H1 (cell line): ENCODE data around the gene TCAIM. TPM values are rescaled to one million over a fixed set of nuclear protein-coding genes. Genes with fewer than 3 reads are reported as not detected.

Experiments
- CTCF ChIA-PET: fragments of 300-600 bp; sonication (Branson Sonifier 250); formaldehyde crosslinking; loops from one replicate; lab custom pipeline; 2021; ENCODE audit not compliant: partially characterized antibody; lab: Charles Lee
- POLR2A ChIA-PET: fragments of 300-600 bp; sonication (Branson Sonifier 250); formaldehyde crosslinking; loops from one replicate; lab custom pipeline; 2021; ENCODE audit warnings: inconsistent platforms; ENCODE audit not compliant: partially characterized antibody; lab: Charles Lee
- DNase-seq, 2 experiments: peaks; one replicate each; pipeline versions ENCODE4 v3.0.0 to v3.0.0-alpha.2; 2010 to 2022; ENCODE audit warnings: low spot score in 2 of 2, low read depth in 1 of 2, mixed read lengths in 1 of 2
- FAIRE-seq: peaks from 2 replicates; lab custom pipeline; 2011; peaks lifted over from hg19 to GRCh38; lab: Jason Lieb, UNC
- H2AFZ ChIP-seq: 2 replicates; pipeline ENCODE4 v1.8.1; 2012; ENCODE audit warnings: low read length, inconsistent platforms
- H2AK5ac ChIP-seq: 2 replicates; pipeline ENCODE4 v1.6.1; 2013; ENCODE audit warnings: low read depth, low read length
- H2BK120ac ChIP-seq: replicated peaks from 2 replicates; pipeline ENCODE3; 2013; ENCODE audit warnings: low read depth, low read length, inconsistent platforms
- H2BK12ac ChIP-seq: 2 replicates; pipeline ENCODE4 v1.6.1; 2013; ENCODE audit warnings: low read depth, low read length
- H2BK15ac ChIP-seq: 2 replicates; pipeline ENCODE4 v1.6.1; 2013; ENCODE audit warnings: low read length
- H2BK20ac ChIP-seq: 2 replicates; pipeline ENCODE4 v1.6.1; 2013; ENCODE audit warnings: low read length
- H2BK5ac ChIP-seq: 2 replicates; pipeline ENCODE4 v1.6.1; 2013; ENCODE audit warnings: low read depth, low read length
- H3K14ac ChIP-seq: 2 replicates; pipeline ENCODE4 v1.6.1; 2013; ENCODE audit warnings: inconsistent platforms; ENCODE audit not compliant: insufficient read length
- H3K18ac ChIP-seq: 2 replicates; pipeline ENCODE4 v1.6.1; 2013; ENCODE audit warnings: low read length; ENCODE audit errors: extremely low read depth
- H3K23ac ChIP-seq: 2 replicates; pipeline ENCODE4 v1.6.1; 2013; ENCODE audit warnings: inconsistent platforms; ENCODE audit not compliant: insufficient read length
- H3K23me2 ChIP-seq: 2 replicates; pipeline ENCODE4 v1.6.1; 2013; ENCODE audit warnings: low read depth, low read length
- H3K27ac ChIP-seq: 2 replicates; pipeline ENCODE4 v1.6.1; 2011; ENCODE audit warnings: low read depth, low read length, inconsistent platforms
- H3K27me3 ChIP-seq, 4 experiments: replicated peaks in 1 of 4; 1 replicate in 1 of 4; 2 replicates in 3 of 4; pipeline versions ENCODE4 v1.6.1 to v1.8.1; 2011 to 2013; ENCODE audit warnings: low read length in 3 of 4, mild to moderate bottlenecking in 3 of 4, inconsistent platforms in 2 of 4, mixed read lengths in 2 of 4, moderate library complexity in 1 of 4; ENCODE audit not compliant: control insufficient read depth in 3 of 4, insufficient read depth in 3 of 4; ENCODE audit errors: extremely low read depth in 1 of 4
- H3K36me3 ChIP-seq, 4 experiments: 2 replicates each; pipeline versions ENCODE4 v1.6.1 to v1.8.1; 2011 to 2013; ENCODE audit warnings: mild to moderate bottlenecking in 4 of 4, low read length in 3 of 4, moderate library complexity in 2 of 4, control low read depth in 1 of 4, inconsistent platforms in 1 of 4; ENCODE audit not compliant: insufficient read depth in 4 of 4, control insufficient read depth in 2 of 4
- H3K4ac ChIP-seq: replicated peaks from 2 replicates; pipeline ENCODE3; 2013; ENCODE audit warnings: low read length, low read depth, mixed read lengths, inconsistent platforms; ENCODE audit not compliant: insufficient read length
- H3K4me1 ChIP-seq, 4 experiments: replicated peaks in 1 of 4; 1 replicate in 1 of 4; 2 replicates in 3 of 4; pipeline versions ENCODE4 v1.6.1 to v1.8.1; 2011 to 2013; ENCODE audit warnings: low read length in 3 of 4, inconsistent platforms in 2 of 4, mixed read lengths in 1 of 4; ENCODE audit not compliant: insufficient read depth in 4 of 4, control insufficient read depth in 3 of 4
- H3K4me2 ChIP-seq, 2 experiments: 2 replicates each; pipeline versions ENCODE4 v1.6.1 to v1.8.1; 2011 to 2013; ENCODE audit warnings: low read depth in 2 of 2, low read length in 2 of 2, control low read depth in 1 of 2, inconsistent platforms in 1 of 2, mild to moderate bottlenecking in 1 of 2; ENCODE audit not compliant: insufficient read depth in 1 of 2
- H3K4me3 ChIP-seq, 4 experiments: fragments of 200-600, 300-600 bp in 1 of 4; sonication (generic), shearing (Covaris generic), sonication (Bioruptor Twin) in 1 of 4; 2 replicates each; pipeline versions ENCODE4 v1.5.1 to v1.8.1; 2011 to 2016; ENCODE audit warnings: low read length in 4 of 4, low read depth in 3 of 4, control low read depth in 2 of 4, inconsistent platforms in 2 of 4, mild to moderate bottlenecking in 2 of 4, mixed read lengths in 1 of 4, moderate library complexity in 1 of 4; ENCODE audit not compliant: insufficient read depth in 2 of 4; ENCODE audit errors: extremely low read depth in 1 of 4
- H3K56ac ChIP-seq: replicated peaks from 2 replicates; pipeline ENCODE3; 2013; ENCODE audit warnings: low read depth, mild to moderate bottlenecking, mixed read lengths, low read length, inconsistent platforms; ENCODE audit not compliant: insufficient read length
- H3K79me1 ChIP-seq: 2 replicates; pipeline ENCODE4 v1.6.1; 2013; ENCODE audit warnings: low read depth, low read length, control low read depth
- H3K79me2 ChIP-seq, 2 experiments: 2 replicates each; pipeline versions ENCODE4 v1.6.1 to v1.8.1; 2012 to 2013; ENCODE audit warnings: low read length in 2 of 2, mild to moderate bottlenecking in 2 of 2, inconsistent platforms in 1 of 2; ENCODE audit not compliant: insufficient read depth in 2 of 2, control insufficient read depth in 1 of 2
- H3K9ac ChIP-seq, 4 experiments: replicated peaks in 1 of 4; 1 replicate in 1 of 4; 2 replicates in 3 of 4; pipeline versions ENCODE4 v1.6.1 to v1.8.1; 2011 to 2013; ENCODE audit warnings: low read depth in 3 of 4, low read length in 3 of 4, control low read depth in 2 of 4, mild to moderate bottlenecking in 2 of 4, moderate library complexity in 2 of 4, inconsistent platforms in 1 of 4; ENCODE audit errors: extremely low read depth in 1 of 4
- H3K9me3 ChIP-seq, 2 experiments: 2 replicates each; pipeline versions ENCODE4 v1.6.1 to v1.8.1; 2012 to 2013; ENCODE audit warnings: mild to moderate bottlenecking in 2 of 2, moderate library complexity in 2 of 2, control low read depth in 1 of 2, inconsistent platforms in 1 of 2, low read depth in 1 of 2, low read length in 1 of 2, mixed read lengths in 1 of 2; ENCODE audit not compliant: insufficient read depth in 2 of 2
- H4K20me1 ChIP-seq, 2 experiments: replicated peaks in 1 of 2; 2 replicates each; pipeline versions ENCODE3 to v1.8.1; 2011 to 2013; ENCODE audit warnings: inconsistent platforms in 2 of 2, low read length in 2 of 2, mild to moderate bottlenecking in 1 of 2; ENCODE audit not compliant: insufficient read depth in 2 of 2, control insufficient read depth in 1 of 2
- H4K5ac ChIP-seq: 2 replicates; pipeline ENCODE4 v1.6.1; 2013; ENCODE audit warnings: low read length, low read depth, mixed read lengths, inconsistent platforms; ENCODE audit not compliant: insufficient read length
- H4K8ac ChIP-seq: 2 replicates; pipeline ENCODE4 v1.8.0; 2013; ENCODE audit warnings: mild to moderate bottlenecking, moderate library complexity, low read length, inconsistent platforms; ENCODE audit not compliant: insufficient read depth; ENCODE audit errors: extremely low read depth
- H4K91ac ChIP-seq: replicated peaks from 2 replicates; pipeline ENCODE3; 2013; ENCODE audit warnings: low read length, mixed read lengths, inconsistent platforms; ENCODE audit not compliant: insufficient read length
- JUN ChIP-seq: IDR thresholded peaks from 2 replicates; pipeline ENCODE4 v1.6.1; 2011; ENCODE audit warnings: low read depth, mild to moderate bottlenecking, improper control_type of control experiment, low read length
- POLR2AphosphoS5 ChIP-seq: IDR thresholded peaks from 2 replicates; pipeline ENCODE4 v1.6.1; 2011; ENCODE audit warnings: low read depth, low read length
- WGBS, 2 experiments: shearing (Covaris generic) in 1 of 2; methylation state at CpG; one replicate each; pipeline versions ENCODE4 v1.1.6 to v1.1.7; 2013 to 2015; ENCODE audit warnings: low lambda C conversion rate in 2 of 2, mixed read lengths in 2 of 2, inconsistent platforms in 1 of 2, low coverage in 1 of 2, missing lambda C conversion rate in 1 of 2; ENCODE audit not compliant: insufficient replicate concordance in 2 of 2, insufficient coverage in 1 of 2, insufficient read length in 1 of 2; ENCODE audit errors: extremely low coverage in 1 of 2, missing lambda C conversion rate in 1 of 2; 5-methylcytosine and 5-hydroxymethylcytosine counted together
- polyA plus RNA-seq, 7 experiments: library from polyadenylated mRNA; depleted of rRNA in 3 of 7; stranded (reverse) in 5 of 7; unstranded in 2 of 7; fragments of >200 nt in 5 of 7; fragments of 200-250 nt in 2 of 7; gene quantifications; 1 replicate in 5 of 7; 2 replicates in 1 of 7; 4 replicates in 1 of 7; pipeline versions ENCODE4 v1.2.1 to v1.2.3, GENCODE V29; 2011 to 2013; ENCODE audit warnings: missing spikeins in 2 of 7, mixed read lengths in 2 of 7
- total RNA-seq: library from RNA; stranded (reverse); fragmentation: NEBNext Ultra II Directional; extraction: Animal tissue kit (Norgen Biotek cat#: 25700); gene quantifications from 2 replicates; pipeline ENCODE4 v1.2.1, GENCODE V29; 2021
- TF ChIP-seq, protein P1 (sequence below): IDR thresholded peaks from 2 replicates; pipeline ENCODE4 v1.6.1; 2011; ENCODE audit warnings: low read depth, mild to moderate bottlenecking, low read length; ENCODE audit not compliant: insufficient read depth

TCAIM gene
- total and polyA plus RNA-seq, 2 of the 8 experiments (the other 6 are each of a cell fraction or from before 2014, with no cell fraction given) = 6.9 to 22.1 TPM

DNA sequence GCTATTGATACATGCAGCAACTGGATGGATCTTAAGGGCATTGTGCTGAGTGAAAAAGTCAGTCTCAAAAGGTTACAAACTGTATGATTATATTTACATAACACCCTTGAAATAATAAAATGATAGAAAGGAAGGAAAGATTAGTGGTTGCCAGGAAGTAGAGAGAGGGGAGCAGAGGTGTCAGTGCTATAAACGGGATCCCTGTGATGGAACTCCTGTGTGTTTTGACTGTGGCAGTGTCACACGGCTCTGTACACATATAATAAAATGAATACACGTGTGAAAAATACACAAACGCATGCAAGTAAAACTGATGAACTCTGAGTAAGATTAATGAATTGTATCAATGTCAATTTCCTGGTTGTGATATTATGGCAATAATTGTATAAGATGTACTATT, 60.3 kb downstream of the TCAIM start:
- no peaks in the 10 kb centered on the region for H3K79me2 ChIP-seq
- no peak overlapping the region for H2AFZ ChIP-seq
- ChIA-PET POLR2A (interaction anchor here (1.1 kb wide), 1 partner anchor 41 kb away, joined by 3 read pairs; no protein-coding TSS in a partner anchor), CTCF (interaction anchor here (0.5 to 0.8 kb wide), 4 partner anchors 14 to 206 kb away, joined by 3 read pairs; no protein-coding TSS in a partner anchor)
- H3K18ac ChIP-seq = no peak overlapping the region
- no peaks in the 10 kb centered on the region for H3K27me3 ChIP-seq
- no peak overlapping the region for H3K27ac ChIP-seq
- no peak overlapping the region for H4K5ac ChIP-seq
- H2BK12ac ChIP-seq = no peak overlapping the region
- H3K9ac ChIP-seq = no peak overlapping the region
- no peak overlapping the region for H3K4me3 ChIP-seq
- FAIRE-seq (no peak), DNase-seq (no peak)
- no peak overlapping the region for H4K8ac ChIP-seq
- no peaks in the 10 kb centered on the region for H3K23me2 ChIP-seq
- H2BK5ac ChIP-seq = no peak overlapping the region
- H3K4ac ChIP-seq = no peak overlapping the region
- no peak overlapping the region for H2BK20ac ChIP-seq
- no peak overlapping the region for H3K4me2 ChIP-seq
- H3K9me3 ChIP-seq = no peaks in the 10 kb centered on the region
- H3K23ac ChIP-seq = no peak overlapping the region
- TF ChIP-seq POLR2AphosphoS5 (no peak), JUN (no peak)
- TF ChIP-seq, protein P1, sequence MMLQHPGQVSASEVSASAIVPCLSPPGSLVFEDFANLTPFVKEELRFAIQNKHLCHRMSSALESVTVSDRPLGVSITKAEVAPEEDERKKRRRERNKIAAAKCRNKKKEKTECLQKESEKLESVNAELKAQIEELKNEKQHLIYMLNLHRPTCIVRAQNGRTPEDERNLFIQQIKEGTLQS = no peak
- H2BK15ac ChIP-seq = no peak overlapping the region
- H3K56ac ChIP-seq = no peak overlapping the region
- no peaks in the 10 kb centered on the region for H3K4me1 ChIP-seq
- H3K79me1 ChIP-seq = no peaks in the 10 kb centered on the region
- no peak overlapping the region for H2BK120ac ChIP-seq
- no peaks in the 10 kb centered on the region; a peak in 1 of 8 replicates for H3K36me3 ChIP-seq
- no peak overlapping the region for H3K14ac ChIP-seq
- H4K20me1 ChIP-seq = peaks cover 0 to 2% of the 10 kb centered on the region in 2 experiments
- H2AK5ac ChIP-seq = no peak overlapping the region
- WGBS, 2 experiments = 92% methylated on average over 4 of the region's 4 CpGs; no CpG with 5 or more reads in 1 of the 2 experiments
- H4K91ac ChIP-seq = no peak overlapping the region
